Stimulated activated CD8-positive, alpha-beta memory T cell treated with anti-CD3 and anti-CD28 coated beads, Interleukin-15, amount 100 ng/mL, for 4 hours (primary cell): ENCODE measurements around the gene MBD2.
"Not testable (repeated sequence)": the region's sequence is repeated elsewhere in the genome, so short reads cannot be mapped to it uniquely, and the experiment has no call there.

Experiments used
- DNase-seq, 2 donors: peaks; one replicate each; pipeline ENCODE4 v3.0.0-alpha.2; 2020; ENCODE audit warnings: low read depth in 2 of 2

The MBD2 gene

DNA sequence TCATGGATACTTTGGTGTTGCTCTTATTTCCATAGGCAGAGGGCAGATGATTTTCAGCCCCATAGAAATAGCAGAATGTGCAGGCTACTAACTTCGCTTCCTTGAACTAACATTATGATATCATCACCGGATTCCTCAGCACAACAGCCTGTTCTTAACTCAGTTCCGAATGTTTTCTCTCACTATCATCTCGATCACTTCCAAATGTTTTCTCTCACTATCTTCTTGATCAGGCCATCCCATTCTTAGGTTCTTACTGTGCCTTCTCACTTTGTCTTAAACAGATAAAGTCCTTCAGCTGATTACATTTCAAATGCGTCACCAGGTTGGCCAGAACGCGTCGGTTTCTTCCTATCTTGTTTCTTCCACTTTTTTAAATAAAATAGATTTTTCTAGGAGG, 11.4 kb upstream of the MBD2 start:
- DNase-seq = no peak

DNA sequence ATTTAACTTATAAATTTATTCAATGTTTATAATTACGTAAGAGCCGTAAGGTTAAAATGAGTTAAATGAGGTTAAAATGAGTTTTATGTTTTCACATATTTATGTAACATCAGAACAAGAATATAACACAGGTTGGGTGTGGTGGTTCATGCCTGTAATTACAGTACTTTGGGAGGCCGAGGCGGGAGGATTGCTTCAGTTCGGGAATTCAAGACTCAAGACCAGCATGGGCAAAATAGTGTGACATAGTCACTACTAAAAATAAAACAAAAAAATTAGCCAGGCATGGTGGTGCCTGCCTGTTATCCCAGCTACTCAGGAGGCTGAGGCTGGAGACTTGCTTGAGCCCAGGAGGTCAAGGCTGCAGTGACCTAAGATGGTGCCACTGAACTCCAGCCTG, 9.3 kb upstream of the MBD2 start:
- DNase-seq = no peak

GRCh38 chr18:54233228-54233625, 8.8 kb upstream of the MBD2 start:
- DNase-seq = no peak

- no peak for DNase-seq
Measured at GRCh38 chr18:54232485-54233227, 8.2 kb upstream of the MBD2 start.

GRCh38 chr18:54229421-54230059, 5.1 kb upstream of the MBD2 start:
- DNase-seq = no peak

GRCh38 chr18:54228364-54228763, 3.9 kb upstream of the MBD2 start:
- no peak for DNase-seq

DNA sequence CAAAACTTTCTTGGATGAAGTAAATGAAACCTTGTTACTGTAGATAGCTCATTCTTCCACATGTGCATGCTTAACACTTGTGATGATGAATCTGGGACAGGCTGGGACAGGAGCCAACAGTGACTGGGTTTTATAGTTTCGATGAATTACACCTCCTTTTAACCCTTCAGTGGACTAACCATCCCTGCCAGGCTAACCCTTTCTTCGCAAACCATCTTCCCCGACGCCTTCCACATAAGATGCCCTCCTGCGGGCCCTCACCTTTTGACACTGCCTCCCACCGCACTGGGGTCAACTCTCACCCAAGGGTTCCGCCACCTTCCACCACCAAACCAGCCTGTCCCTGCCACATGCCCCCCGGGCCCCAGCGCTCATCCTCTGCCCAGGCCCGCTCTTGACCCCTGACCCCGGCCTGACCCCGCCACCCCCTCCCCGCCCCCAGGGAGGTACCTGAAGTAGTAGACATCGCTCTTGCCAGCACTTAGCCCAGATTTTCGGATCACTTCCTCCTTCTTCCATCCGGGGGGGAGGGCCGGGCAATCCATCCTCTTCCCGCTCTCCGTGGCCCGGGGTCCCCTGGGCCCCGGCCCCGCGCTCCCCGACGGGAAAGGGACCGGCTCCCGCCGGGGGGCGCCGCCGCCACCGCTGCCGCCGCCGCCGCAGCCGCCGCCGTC, 764 bp downstream of the MBD2 start:
- DNase-seq = peak in 1 of 2 donors; percentile 18

- peak in 1 of 2 donors; percentile 9 for DNase-seq
Measured at GRCh38 chr18:54222922-54223567, 1.4 kb downstream of the MBD2 start.

GRCh38 chr18:54220406-54220805, 4.1 kb downstream of the MBD2 start:
- no peak for DNase-seq

GRCh38 chr18:54218803-54219202, 5.7 kb downstream of the MBD2 start:
- not testable (repeated sequence) for DNase-seq

DNA sequence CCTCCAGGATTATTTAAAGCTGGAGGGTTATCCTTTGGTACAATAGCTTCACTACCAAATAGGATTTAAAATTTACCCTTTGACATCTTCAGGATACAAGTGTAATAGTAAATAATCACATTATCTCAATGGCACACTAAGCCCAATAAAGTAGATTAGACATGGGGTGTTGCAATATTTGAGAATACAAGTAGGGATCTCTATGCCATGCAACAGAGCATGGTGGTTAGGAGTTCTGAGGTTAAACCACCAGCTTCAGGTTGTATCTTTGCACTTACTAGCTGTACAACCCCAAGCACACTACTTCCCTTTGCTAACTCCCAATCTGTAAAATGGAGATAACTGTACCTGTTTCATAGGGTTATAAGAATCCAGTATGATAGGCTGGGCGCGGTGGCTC, 6.2 kb downstream of the MBD2 start:
- DNase-seq = no peak

- DNase-seq = no peak
Measured at GRCh38 chr18:54217624-54218023, 6.8 kb downstream of the MBD2 start.

DNA sequence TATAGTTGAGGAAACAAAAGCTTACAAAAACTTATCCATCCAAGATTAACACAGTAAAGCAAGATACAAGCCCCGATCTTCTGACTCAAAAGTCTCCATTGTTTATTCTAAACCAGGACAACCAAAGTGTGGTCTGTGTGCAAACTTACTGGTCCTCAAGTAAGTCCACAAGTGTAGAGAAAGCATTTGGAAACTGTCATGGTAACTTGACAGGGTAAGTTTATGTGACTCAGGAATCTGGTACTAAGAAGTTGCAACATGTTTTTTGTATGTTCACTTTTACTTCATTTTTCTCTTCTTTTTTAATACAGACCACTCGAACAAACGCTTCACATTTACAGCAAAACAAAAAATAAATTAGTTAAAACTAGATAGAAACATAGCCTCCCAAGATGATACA, 9.4 kb downstream of the MBD2 start:
- no peak for DNase-seq

DNA sequence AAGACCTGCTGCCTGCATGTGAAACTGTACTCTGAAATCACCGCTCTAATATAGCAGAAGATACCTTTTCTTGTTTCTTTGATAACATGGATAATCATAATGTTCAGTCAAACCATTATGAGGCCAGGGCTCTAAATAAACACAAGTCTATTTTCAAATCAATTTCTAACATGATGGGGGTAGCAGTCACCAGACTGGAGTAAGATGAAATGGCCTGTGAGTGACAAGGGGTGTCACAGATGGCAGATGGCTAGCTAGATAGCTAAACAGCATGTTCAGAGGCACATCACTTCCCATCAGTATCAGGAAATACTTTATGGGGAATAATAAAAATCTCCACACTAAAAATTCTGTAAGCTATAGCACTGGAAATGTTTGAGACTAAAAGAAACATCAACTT, 14.0 kb downstream of the MBD2 start:
- DNase-seq = no peak

DNA sequence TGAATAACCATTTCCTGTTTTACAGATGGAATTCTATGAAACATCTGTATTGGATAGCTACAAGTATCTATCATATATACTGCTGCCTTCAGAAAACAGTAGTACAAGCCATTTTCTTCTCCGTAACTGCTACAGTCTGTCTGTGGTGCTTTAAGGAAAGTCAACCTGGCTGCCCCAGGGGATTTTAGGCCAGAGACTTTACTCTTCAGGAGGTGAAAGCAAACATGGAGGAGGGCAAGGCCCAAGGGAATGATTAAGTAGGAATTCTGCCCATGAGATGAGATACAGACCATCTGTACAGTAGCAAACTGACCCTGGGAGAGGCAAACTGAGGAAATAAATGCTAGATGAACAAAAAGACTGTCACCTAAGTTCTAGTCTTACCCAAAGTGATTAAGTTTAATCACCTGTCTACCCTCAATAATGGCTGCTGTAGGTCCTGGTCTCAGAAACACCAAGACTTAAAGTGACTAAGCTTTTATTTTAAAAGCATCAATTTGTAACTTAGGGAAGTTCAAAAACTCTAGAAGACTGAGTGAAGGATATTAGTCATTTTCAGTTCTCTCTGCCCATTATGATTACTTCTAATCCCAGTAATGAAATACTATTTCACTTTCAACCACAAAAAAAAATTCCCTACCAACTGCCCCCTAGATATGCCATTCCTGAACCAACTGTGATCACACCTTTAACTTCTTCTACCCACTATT, 14.8 kb downstream of the MBD2 start:
- DNase-seq = no peak

- DNase-seq = no peak
Measured at GRCh38 chr18:54206447-54206846, 18.0 kb downstream of the MBD2 start.

- DNase-seq = no peak
Measured at GRCh38 chr18:54205959-54206358, 18.5 kb downstream of the MBD2 start.

GRCh38 chr18:54205448-54205847, 19.0 kb downstream of the MBD2 start:
- DNase-seq = not testable (repeated sequence)

GRCh38 chr18:54204883-54205282, 19.6 kb downstream of the MBD2 start:
- DNase-seq = no peak

- no peak for DNase-seq
Measured at GRCh38 chr18:54203914-54204313, 20.6 kb downstream of the MBD2 start.

DNA sequence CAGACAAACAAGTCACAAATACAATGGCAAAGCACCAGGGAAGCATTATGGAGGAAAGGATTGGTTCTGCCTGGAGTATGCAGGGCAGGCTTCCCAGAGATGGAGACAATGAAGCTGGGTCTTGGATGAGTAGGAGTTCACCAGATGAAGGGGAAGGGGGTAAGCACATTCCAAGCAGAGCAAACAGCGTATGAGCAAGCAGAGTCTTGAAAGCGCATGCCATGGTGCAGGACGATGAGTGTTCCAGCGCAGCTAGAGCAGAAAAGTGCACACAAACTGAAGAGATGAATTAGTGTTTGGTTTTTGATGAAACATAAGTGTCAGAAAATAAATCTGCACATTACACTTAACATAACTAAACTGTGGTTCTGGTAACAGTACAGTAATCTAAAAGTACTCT, 21.6 kb downstream of the MBD2 start:
- DNase-seq = no peak
